Naive thymus-derived CD8-positive, alpha-beta T cell (primary cell): Measurements from ENCODE around the gene ZNF221. TPM values are rescaled to one million over a fixed set of nuclear protein-coding genes. Genes with fewer than 3 reads are reported as not detected.

Source experiments
- ATAC-seq, 2 donors: fragments of 150-1000 bp; cut with Tn5 transposase in 1 of 2; sonication (Bioruptor Pico), chemical (Tn5 transposase) in 1 of 2; 1 replicate in 1 of 2; 2 replicates in 1 of 2; pipeline ENCODE4 v1.10.0; 2021; ENCODE audit warnings: mild to moderate bottlenecking in 2 of 2, moderate library complexity in 2 of 2
- POLR2A ChIA-PET: fragments of 350-600 bp; sonication (Branson Sonifier 250); formaldehyde crosslinking; loops from one replicate; lab custom pipeline; 2021; ENCODE audit warnings: antibody characterized with exemption; lab: Charles Lee
- DNase-seq, 10 donors: peaks; one replicate each; pipeline versions ENCODE4 v3.0.0 to v3.0.0-alpha.2; 2020 to 2022
- H3K27ac Mint-ChIP-seq, 10 donors: one replicate each; pipeline ENCODE4 v1.8.0; 2020 to 2022; ENCODE audit warnings: mild to moderate bottlenecking in 10 of 10, mixed read lengths in 10 of 10, moderate library complexity in 4 of 10, inconsistent platforms in 1 of 10
- H3K27me3 Mint-ChIP-seq, 5 donors: one replicate each; pipeline ENCODE4 v1.8.0; 2021 to 2022; ENCODE audit warnings: mixed read lengths in 5 of 5
- H3K36me3 Mint-ChIP-seq, 3 donors: one replicate each; pipeline ENCODE4 v1.8.0; 2020 to 2022; ENCODE audit warnings: mixed read lengths in 3 of 3, mild to moderate bottlenecking in 2 of 3, inconsistent platforms in 1 of 3
- H3K4me1 Mint-ChIP-seq, 4 donors: one replicate each; pipeline ENCODE4 v1.8.0; 2021 to 2022; ENCODE audit warnings: mixed read lengths in 4 of 4
- H3K4me3 Mint-ChIP-seq, 10 donors: one replicate each; pipeline ENCODE4 v1.8.0; 2020 to 2022; ENCODE audit warnings: mild to moderate bottlenecking in 10 of 10, mixed read lengths in 10 of 10, moderate library complexity in 6 of 10, inconsistent platforms in 1 of 10
- H3K9me3 Mint-ChIP-seq, 9 donors: one replicate each; pipeline ENCODE4 v1.8.0; 2020 to 2022; ENCODE audit warnings: mixed read lengths in 9 of 9, mild to moderate bottlenecking in 3 of 9, inconsistent platforms in 1 of 9, moderate library complexity in 1 of 9
- polyA plus RNA-seq, 3 donors: library from polyadenylated mRNA; unstranded; fragments of 300-500 nt; fragmentation: Illumina TruSeq; gene quantifications; one replicate each; pipeline ENCODE4 v1.2.3, GENCODE V29; 2021
- total RNA-seq, 8 experiments: library from RNA in 2 of 8; stranded (reverse) in 2 of 8; gene quantifications; one replicate each; pipeline ENCODE4 v1.2.3 and lab custom pipeline; 2021 to 2026

Gene ZNF221
- total and polyA plus RNA-seq, 5 experiments from 2014 or later, result 1.6 to 5.6 (median 4.5) TPM; not detected in 2

DNA sequence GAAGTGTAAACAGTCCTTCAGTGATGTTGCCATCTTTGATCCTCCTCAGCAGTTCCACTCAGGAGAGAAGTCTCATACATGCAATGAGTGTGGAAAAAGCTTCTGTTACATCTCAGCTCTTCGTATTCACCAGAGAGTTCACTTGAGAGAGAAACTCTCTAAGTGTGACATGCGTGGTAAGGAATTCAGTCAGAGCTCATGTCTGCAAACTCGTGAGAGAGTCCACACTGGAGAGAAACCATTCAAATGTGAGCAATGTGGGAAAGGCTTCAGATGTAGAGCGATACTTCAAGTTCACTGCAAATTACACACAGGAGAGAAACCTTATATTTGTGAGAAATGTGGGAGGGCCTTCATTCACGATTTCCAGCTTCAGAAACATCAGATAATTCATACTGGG, 59.4 kb downstream of the ZNF221 start:
- POLR2A ChIA-PET, result no interaction called here
- H3K9me3 Mint-ChIP-seq, result peaks cover 29 to 99% (median 84%) of the 10 kb centered on the region in 9 donors
- H3K27me3 Mint-ChIP-seq, result no peaks in the 10 kb centered on the region
- no peak for ATAC-seq
- peaks cover 65 to 92% (median 87%) of the 10 kb centered on the region in 3 donors for H3K36me3 Mint-ChIP-seq
- peaks cover 0 to 10% (median 0%) of the 10 kb centered on the region in 4 donors for H3K4me1 Mint-ChIP-seq
- no peak overlapping the region for H3K4me3 Mint-ChIP-seq
- no peak for DNase-seq
- H3K27ac Mint-ChIP-seq, result no peak overlapping the region

Other genes starting within 250 kb of the ZNF221 start
- not detected for gene IRGC, start 235.2 kb upstream of the ZNF221 start, total RNA-seq
- not detected for gene IRGC, start 235.2 kb upstream of the ZNF221 start, polyA plus RNA-seq
- 10 to 100 TPM; 48.9 to 51.9 TPM for gene SMG9, start 196.3 kb upstream of the ZNF221 start, total RNA-seq
- 1 to 10 TPM; 3.4 to 8.3 (median 8.3) TPM for gene SMG9, start 196.3 kb upstream of the ZNF221 start, polyA plus RNA-seq
- gene KCNN4, start 170.3 kb upstream of the ZNF221 start, total RNA-seq, result 100 to 1,000 TPM in 1 of 2 experiments, 10 to 100 TPM in 1; 92.9 to 103 TPM
- 10 to 100 TPM in 2 of 3 donors, 1 to 10 TPM in 1; 7.6 to 28.6 (median 11.7) TPM for gene KCNN4, start 170.3 kb upstream of the ZNF221 start, polyA plus RNA-seq
- gene LYPD5, start 148.8 kb upstream of the ZNF221 start, total RNA-seq, result under 1 TPM; 0.60 to 0.69 TPM
- under 1 TPM in 2 of 3 donors, not detected in 1; 0.07 to 0.72 TPM for gene LYPD5, start 148.8 kb upstream of the ZNF221 start, polyA plus RNA-seq
- 10 to 100 TPM; 24.2 to 25.8 TPM for gene ZNF283, start 123.9 kb upstream of the ZNF221 start, total RNA-seq
- 1 to 10 TPM; 3.3 to 4.3 (median 3.7) TPM for gene ZNF283, start 123.9 kb upstream of the ZNF221 start, polyA plus RNA-seq
- 1 to 10 TPM; 8.5 to 9.5 TPM for gene ZNF404, start 67.3 kb upstream of the ZNF221 start, total RNA-seq
- gene ZNF404, start 67.3 kb upstream of the ZNF221 start, polyA plus RNA-seq, result 1 to 10 TPM; 1.8 to 4.1 (median 2.8) TPM
- gene ZNF45, start 15.9 kb upstream of the ZNF221 start, total RNA-seq, result 10 to 100 TPM; 23.2 to 27.9 TPM
- gene ZNF45, start 15.9 kb upstream of the ZNF221 start, polyA plus RNA-seq, result 10 to 100 TPM in 2 of 3 donors, 1 to 10 TPM in 1; 6.3 to 16.6 (median 11.1) TPM
- gene ZNF155, start 33.0 kb downstream of the ZNF221 start, total RNA-seq, result 10 to 100 TPM; 13.2 to 13.7 TPM
- 1 to 10 TPM in 2 of 3 donors, under 1 TPM in 1; 0.58 to 2.3 (median 2.3) TPM for gene ZNF155, start 33.0 kb downstream of the ZNF221 start, polyA plus RNA-seq
- gene ZNF230, start 51.7 kb downstream of the ZNF221 start, total RNA-seq, result 10 to 100 TPM in 1 of 2 experiments, 1 to 10 TPM in 1; 9.9 to 12.0 TPM
- gene ZNF230, start 51.7 kb downstream of the ZNF221 start, polyA plus RNA-seq, result 1 to 10 TPM; 1.9 to 2.5 (median 2.1) TPM
- gene ZNF222, start 74.2 kb downstream of the ZNF221 start, total RNA-seq, result 1 to 10 TPM; 7.8 to 9.2 TPM
- gene ZNF222, start 74.2 kb downstream of the ZNF221 start, polyA plus RNA-seq, result 1 to 10 TPM in 2 of 3 donors, under 1 TPM in 1; 0.99 to 3.9 (median 1.9) TPM
- 1 to 10 TPM; 7.6 to 9.7 TPM for gene ZNF223, start 100.8 kb downstream of the ZNF221 start, total RNA-seq
- gene ZNF223, start 100.8 kb downstream of the ZNF221 start, polyA plus RNA-seq, result 1 to 10 TPM; 3.2 to 4.0 (median 3.5) TPM
- gene ZNF284, start 120.9 kb downstream of the ZNF221 start, total RNA-seq, result 1 to 10 TPM; 5.4 to 5.7 TPM
- under 1 TPM; 0.56 to 0.82 (median 0.71) TPM for gene ZNF284, start 120.9 kb downstream of the ZNF221 start, polyA plus RNA-seq
- gene ZNF224, start 143.1 kb downstream of the ZNF221 start, total RNA-seq, result 10 to 100 TPM; 82.4 to 86.3 TPM
- gene ZNF224, start 143.1 kb downstream of the ZNF221 start, polyA plus RNA-seq, result 1 to 10 TPM; 6.9 to 9.0 (median 8.2) TPM
- gene ZNF225, start 162.2 kb downstream of the ZNF221 start, total RNA-seq, result 10 to 100 TPM; 11.0 to 11.3 TPM
- gene ZNF225, start 162.2 kb downstream of the ZNF221 start, polyA plus RNA-seq, result 1 to 10 TPM; 1.0 to 3.3 (median 3.1) TPM
- gene ZNF234, start 190.3 kb downstream of the ZNF221 start, total RNA-seq, result 10 to 100 TPM; 20.8 to 22.7 TPM
- gene ZNF234, start 190.3 kb downstream of the ZNF221 start, polyA plus RNA-seq, result 1 to 10 TPM; 3.9 to 6.2 (median 4.8) TPM
- 10 to 100 TPM; 55.7 to 56.8 TPM for gene ZNF226, start 213.9 kb downstream of the ZNF221 start, total RNA-seq
- 10 to 100 TPM; 19.7 to 23.7 (median 20.6) TPM for gene ZNF226, start 213.9 kb downstream of the ZNF221 start, polyA plus RNA-seq